Stimulated activated CD4-positive, alpha-beta T cell treated with anti-CD3 and anti-CD28 coated beads, Interleukin-1b, Interleukin-23, amount 100 ng/mL, for 1 hour (primary cell): ENCODE results near the gene RAPSN.

Source experiments
- DNase-seq, 2 donors: peaks; one replicate each; pipeline ENCODE4 v3.0.0-alpha.2; 2020; ENCODE audit warnings: low read depth in 2 of 2

RAPSN gene

GRCh38 chr11:47434011-47434786 is 14.7 kb downstream of the RAPSN start:
- no peak for DNase-seq

- no peak for DNase-seq
Observed at GRCh38 chr11:47433157-47433556, 15.8 kb downstream of the RAPSN start.

- DNase-seq = no peak
Observed at GRCh38 chr11:47431356-47432083, 17.4 kb downstream of the RAPSN start.

GRCh38 chr11:47430524-47430923 is 18.4 kb downstream of the RAPSN start:
- no peak for DNase-seq

- peak; percentile 96 to 98 for DNase-seq
Observed at GRCh38 chr11:47426062-47426956, 22.6 kb downstream of the RAPSN start, which contains the start of gene PSMC3. Gene PSMC3, minus strand, starts transcription at chr11:47426439. Its CDS starts 160 bp downstream, at chr11:47426279.

GRCh38 chr11:47425611-47426010 is 23.3 kb downstream of the RAPSN start:
- no peak for DNase-seq

- no peak for DNase-seq
Observed at GRCh38 chr11:47418454-47419259, 30.3 kb downstream of the RAPSN start.

- no peak for DNase-seq
Observed at GRCh38 chr11:47417712-47418111, 31.2 kb downstream of the RAPSN start.

- DNase-seq = no peak
Observed at GRCh38 chr11:47415949-47416472, 32.9 kb downstream of the RAPSN start.

- DNase-seq = no peak
Observed at GRCh38 chr11:47415091-47415854, 33.7 kb downstream of the RAPSN start.

GRCh38 chr11:47414685-47415070 is 34.3 kb downstream of the RAPSN start:
- DNase-seq = no peak

- no peak for DNase-seq
Observed at GRCh38 chr11:47413908-47414684, 34.8 kb downstream of the RAPSN start.

- DNase-seq = no peak
Observed at GRCh38 chr11:47413351-47413750, 35.6 kb downstream of the RAPSN start.

- peak in 1 of 2 donors; percentile 22 for DNase-seq
Observed at GRCh38 chr11:47411884-47412746, 36.8 kb downstream of the RAPSN start.

GRCh38 chr11:47410370-47411264 is 38.3 kb downstream of the RAPSN start:
- DNase-seq = no peak

- no peak for DNase-seq
Observed at GRCh38 chr11:47409440-47410369, 39.2 kb downstream of the RAPSN start.
